Neutrophil (primary cell): ENCODE results near the gene NAPG.

Experiments used
- H3K27ac ChIP-seq: fragments of 200-600 bp; sonication (generic); 2 replicates; pipeline ENCODE4 v1.5.1; 2016; ENCODE audit warnings: mild to moderate bottlenecking, moderate library complexity
- H3K27me3 ChIP-seq: fragments of 200-600 bp; sonication (generic); 2 replicates; pipeline ENCODE4 v1.6.0; 2016; ENCODE audit warnings: mild to moderate bottlenecking
- H3K36me3 ChIP-seq: fragments of 200-600 bp; sonication (generic); 2 replicates; pipeline ENCODE4 v1.5.1; 2017
- H3K4me1 ChIP-seq, 2 experiments: fragments of 200-600 bp in 1 of 2; sonication (generic) in 1 of 2; 1 replicate in 1 of 2; 2 replicates in 1 of 2; pipeline versions ENCODE4 v1.5.1 to v1.6.1; 2013 to 2016; ENCODE audit warnings: low read depth in 1 of 2, low read length in 1 of 2, mild to moderate bottlenecking in 1 of 2, moderate library complexity in 1 of 2; ENCODE audit not compliant: control insufficient read depth in 1 of 2, insufficient read depth in 1 of 2
- H3K4me3 ChIP-seq, 2 experiments: fragments of 200-600 bp in 1 of 2; sonication (generic) in 1 of 2; 1 replicate in 1 of 2; 2 replicates in 1 of 2; pipeline ENCODE4 v1.5.1; 2013 to 2016; ENCODE audit warnings: low read depth in 1 of 2, low read length in 1 of 2, mild to moderate bottlenecking in 1 of 2, moderate library complexity in 1 of 2
- H3K9me3 ChIP-seq: fragments of 200-600 bp; sonication (generic); 2 replicates; pipeline ENCODE4 v1.5.1; 2016
- TF ChIP-seq, protein P1 (sequence below): fragments of 200-600 bp; sonication (generic); IDR thresholded peaks from 2 replicates; pipeline ENCODE4 v1.5.1; 2016; ENCODE audit warnings: antibody characterized with exemption

The NAPG gene

DNA sequence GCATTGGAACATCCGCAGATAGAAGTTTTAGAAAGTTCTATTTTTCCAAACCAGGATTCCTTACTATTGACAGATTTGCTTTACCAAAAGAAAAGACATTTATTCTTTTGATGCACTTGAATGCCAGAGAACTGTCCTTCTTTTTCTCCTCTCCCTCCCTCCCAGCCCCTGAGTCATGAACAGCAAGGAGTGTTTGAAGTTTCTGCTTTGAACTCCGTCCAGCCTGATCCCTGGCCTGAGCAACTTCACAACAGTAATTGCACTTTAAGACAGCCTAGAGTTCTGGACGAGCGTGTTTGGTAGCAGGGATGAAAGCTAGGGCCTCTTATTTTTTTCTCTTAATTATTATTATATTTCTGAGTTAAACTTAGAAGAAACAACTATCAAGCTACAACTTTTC is 37.8 kb upstream of the NAPG start:
- H3K36me3 ChIP-seq = no peaks in the 10 kb centered on the region
- no peak overlapping the region for H3K4me3 ChIP-seq
- H3K27ac ChIP-seq = no peak overlapping the region

DNA sequence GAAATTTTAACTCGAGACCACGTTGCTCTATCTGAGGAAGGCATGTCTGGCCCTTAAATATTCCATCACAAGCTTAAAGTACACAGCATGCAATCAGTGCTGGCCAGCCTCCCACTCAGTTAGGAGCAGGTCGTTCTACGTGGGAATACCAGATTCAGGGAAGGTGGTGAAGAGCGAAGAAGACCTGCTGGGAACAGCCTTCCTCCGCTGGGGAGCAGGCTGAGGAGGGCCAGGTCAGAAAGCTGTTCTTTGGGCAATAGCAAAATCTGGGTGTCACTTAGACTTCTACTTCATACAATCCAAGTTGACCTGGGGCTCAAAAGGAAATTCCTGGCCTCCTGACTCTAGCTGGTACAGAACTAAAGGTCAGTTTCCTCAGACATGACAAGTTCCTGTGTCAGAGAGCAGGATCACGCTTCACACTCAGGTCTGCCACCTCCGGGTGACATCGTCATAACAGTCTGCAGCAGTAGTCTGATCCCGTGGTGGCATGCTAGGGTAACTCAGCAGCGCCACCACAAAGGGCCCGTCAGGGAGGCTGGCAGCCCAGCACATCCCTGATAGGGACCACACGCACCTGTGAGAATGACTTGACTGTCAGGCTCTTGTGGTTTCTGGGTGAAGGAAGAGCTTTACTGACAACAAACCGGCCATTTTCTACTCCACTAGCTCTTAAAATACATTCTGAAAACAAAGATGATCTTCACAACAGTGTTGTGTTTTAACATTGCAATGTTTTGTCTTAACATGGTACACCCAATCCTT is 35.2 kb upstream of the NAPG start:
- no peak overlapping the region for H3K4me3 ChIP-seq
- no peaks in the 10 kb centered on the region for H3K4me1 ChIP-seq
- TF ChIP-seq, protein P1, sequence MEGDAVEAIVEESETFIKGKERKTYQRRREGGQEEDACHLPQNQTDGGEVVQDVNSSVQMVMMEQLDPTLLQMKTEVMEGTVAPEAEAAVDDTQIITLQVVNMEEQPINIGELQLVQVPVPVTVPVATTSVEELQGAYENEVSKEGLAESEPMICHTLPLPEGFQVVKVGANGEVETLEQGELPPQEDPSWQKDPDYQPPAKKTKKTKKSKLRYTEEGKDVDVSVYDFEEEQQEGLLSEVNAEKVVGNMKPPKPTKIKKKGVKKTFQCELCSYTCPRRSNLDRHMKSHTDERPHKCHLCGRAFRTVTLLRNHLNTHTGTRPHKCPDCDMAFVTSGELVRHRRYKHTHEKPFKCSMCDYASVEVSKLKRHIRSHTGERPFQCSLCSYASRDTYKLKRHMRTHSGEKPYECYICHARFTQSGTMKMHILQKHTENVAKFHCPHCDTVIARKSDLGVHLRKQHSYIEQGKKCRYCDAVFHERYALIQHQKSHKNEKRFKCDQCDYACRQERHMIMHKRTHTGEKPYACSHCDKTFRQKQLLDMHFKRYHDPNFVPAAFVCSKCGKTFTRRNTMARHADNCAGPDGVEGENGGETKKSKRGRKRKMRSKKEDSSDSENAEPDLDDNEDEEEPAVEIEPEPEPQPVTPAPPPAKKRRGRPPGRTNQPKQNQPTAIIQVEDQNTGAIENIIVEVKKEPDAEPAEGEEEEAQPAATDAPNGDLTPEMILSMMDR = no peak
- no peaks in the 10 kb centered on the region for H3K36me3 ChIP-seq
- peaks cover 5% of the 10 kb centered on the region for H3K27me3 ChIP-seq
- no peak overlapping the region for H3K27ac ChIP-seq
- H3K9me3 ChIP-seq = no peaks in the 10 kb centered on the region

More for the DNA sequence above, 37.8 kb upstream of the NAPG start:
- H3K4me1 ChIP-seq = no peaks in the 10 kb centered on the region
- TF ChIP-seq, protein P1 = no peak
- H3K27me3 ChIP-seq = peaks cover 5% of the 10 kb centered on the region
- H3K9me3 ChIP-seq = no peaks in the 10 kb centered on the region

DNA sequence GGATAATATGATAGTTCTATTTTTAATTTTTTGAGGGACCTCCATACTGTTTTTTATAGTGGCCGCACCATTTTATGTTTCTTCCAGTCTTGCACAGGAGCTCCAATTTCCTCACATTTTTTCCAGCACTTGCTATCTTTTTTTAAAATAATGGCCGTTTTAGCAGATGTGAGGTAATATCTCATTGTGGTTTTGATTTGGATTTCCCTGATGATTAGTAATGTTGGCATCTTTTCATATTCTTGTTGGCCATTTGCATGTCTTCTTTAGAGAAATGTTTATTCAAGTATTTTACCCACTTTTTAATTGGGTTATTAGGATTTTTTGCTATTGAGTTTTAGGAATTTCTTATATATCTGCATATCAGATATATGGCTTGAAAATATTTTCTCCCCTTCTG is 29.9 kb upstream of the NAPG start:
- Histone ChIP-seq H3K27ac (no peak overlapping the region), H3K4me1 (peaks cover 0 to 9% of the 10 kb centered on the region in 2 experiments), H3K9me3 (no peaks in the 10 kb centered on the region), H3K4me3 (no peak overlapping the region), H3K27me3 (no peaks in the 10 kb centered on the region), H3K36me3 (no peaks in the 10 kb centered on the region)
- TF ChIP-seq, protein P1 = no peak

DNA sequence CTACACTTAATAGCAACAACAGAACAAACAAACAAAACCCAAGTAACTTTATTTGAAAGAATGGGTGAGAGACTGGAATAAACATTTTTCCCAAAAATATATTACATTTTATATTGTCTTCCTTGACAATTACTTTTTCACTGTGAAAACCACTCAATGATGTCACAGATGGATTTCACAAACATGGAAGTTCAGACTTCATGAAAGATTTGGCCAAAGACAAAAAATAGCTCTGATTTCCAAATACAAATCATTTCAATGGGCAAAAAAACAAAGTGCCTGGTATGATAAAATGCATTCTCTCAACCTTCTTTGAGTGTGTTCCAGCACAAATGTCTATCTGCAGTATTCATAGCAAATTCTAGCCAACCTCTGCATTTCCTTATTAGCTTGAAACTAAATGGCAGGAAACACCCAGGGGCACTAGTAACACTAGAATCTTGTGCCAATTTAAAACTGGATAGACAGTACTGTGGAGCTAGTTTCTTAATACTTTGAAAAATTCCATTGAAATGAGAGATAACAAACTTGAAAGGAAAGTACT is 28.5 kb upstream of the NAPG start:
- Histone ChIP-seq H3K27me3 (no peaks in the 10 kb centered on the region), H3K9me3 (no peaks in the 10 kb centered on the region), H3K4me1 (peaks cover 0 to 9% of the 10 kb centered on the region in 2 experiments), H3K36me3 (no peaks in the 10 kb centered on the region), H3K27ac (no peak overlapping the region), H3K4me3 (no peak overlapping the region)
- TF ChIP-seq, protein P1 = no peak

DNA sequence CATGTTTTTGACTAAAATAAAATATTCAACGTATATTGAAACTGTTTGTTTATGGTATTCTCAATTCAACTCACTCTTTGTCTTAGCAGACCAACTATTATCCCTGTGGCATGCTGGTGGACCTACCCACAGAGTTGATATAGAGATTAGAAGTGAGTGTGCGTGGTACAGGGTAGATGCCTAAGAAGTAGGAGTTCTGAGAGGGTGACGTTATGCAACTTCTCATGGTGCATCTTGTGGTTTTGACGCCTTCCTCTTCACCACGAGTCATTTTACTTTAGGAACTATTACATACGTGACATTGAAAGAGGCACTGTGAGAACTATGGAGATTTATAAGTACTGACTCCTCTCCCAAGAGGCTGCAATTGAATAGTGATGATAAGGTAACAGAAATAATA is 26.6 kb upstream of the NAPG start:
- no peak overlapping the region for H3K4me3 ChIP-seq
- H3K9me3 ChIP-seq = no peaks in the 10 kb centered on the region
- TF ChIP-seq, protein P1 = no peak
- no peaks in the 10 kb centered on the region for H3K27me3 ChIP-seq
- no peak overlapping the region for H3K27ac ChIP-seq
- H3K4me1 ChIP-seq = peaks cover 0 to 9% of the 10 kb centered on the region in 2 experiments
- H3K36me3 ChIP-seq = no peaks in the 10 kb centered on the region
